HG03045 (cell line): ENCODE measurements around the gene SLC25A3.
"Not testable (repeated sequence)": the region's sequence is repeated elsewhere in the genome, so short reads cannot be mapped to it uniquely, and the experiment has no call there.

Experiments
- ATAC-seq: cut with Tn5 transposase; IDR thresholded peaks from one replicate; pipeline ENCODE4 v1.9.1; 2021; ENCODE audit warnings: mild to moderate bottlenecking, moderate library complexity; ENCODE audit not compliant: unreplicated experiment

Gene SLC25A3

DNA sequence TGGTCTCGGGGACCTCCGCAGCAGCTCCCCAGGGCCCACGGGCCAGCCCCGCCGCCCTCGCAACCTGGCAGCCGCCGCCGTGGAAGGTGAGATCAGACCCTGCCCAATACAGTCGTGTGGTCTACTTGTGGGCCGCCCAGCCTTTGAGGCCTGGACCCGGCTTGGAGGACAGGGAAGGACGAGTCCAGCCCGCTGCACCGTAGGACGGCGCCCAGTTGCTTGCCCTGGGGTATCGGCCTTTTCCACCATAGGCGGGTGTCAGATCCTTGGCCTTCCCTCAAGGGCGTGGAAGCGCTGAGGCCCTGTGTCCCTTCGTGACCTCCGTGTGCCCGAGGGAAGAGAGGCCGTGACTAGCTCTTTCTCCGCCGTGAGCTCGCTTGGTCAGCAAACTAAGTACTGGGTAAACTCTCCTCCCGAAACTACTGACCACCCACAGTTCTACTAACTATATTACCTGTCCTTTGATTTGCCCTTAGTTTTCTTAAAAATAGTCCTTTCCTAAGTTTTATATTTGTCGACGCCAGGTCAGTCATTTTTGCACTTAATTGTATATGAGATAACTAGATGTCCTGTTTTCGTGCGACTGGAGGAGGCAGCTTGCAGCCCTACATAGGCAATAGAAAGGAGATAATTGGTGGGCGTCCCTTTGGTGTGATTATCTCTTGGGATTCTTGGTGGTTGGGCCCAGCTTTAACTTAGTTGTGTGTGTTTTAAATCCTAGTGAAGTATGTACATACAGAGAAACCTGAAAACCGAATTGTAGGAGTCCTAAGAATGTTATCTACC lies 757 bp downstream of the SLC25A3 start:
- ATAC-seq: peak; percentile 2

GRCh38 chr12:98595243-98595988 lies 1.9 kb downstream of the SLC25A3 start:
- ATAC-seq: no peak

GRCh38 chr12:98597313-98597712 lies 3.8 kb downstream of the SLC25A3 start:
- ATAC-seq: not testable (repeated sequence)

DNA sequence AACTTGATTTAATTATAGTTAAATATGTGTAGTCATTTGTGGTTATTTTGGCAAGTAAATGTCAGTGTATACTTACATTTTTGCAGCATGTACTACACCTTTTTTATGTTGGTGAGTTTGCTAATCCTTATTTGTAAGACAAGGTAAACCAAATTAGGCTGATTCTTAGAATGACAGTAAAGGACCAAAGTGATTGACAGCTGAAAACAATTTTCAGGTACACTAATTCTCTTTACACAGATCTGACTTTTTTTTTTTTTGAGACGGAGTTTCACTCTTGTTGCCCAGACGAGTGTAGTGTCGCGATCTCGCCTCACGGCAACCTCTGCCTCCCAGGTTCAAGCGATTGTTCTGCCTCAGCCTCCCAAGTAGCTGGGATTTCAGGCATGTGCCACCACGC lies 8.4 kb downstream of the SLC25A3 start:
- ATAC-seq: no peak

DNA sequence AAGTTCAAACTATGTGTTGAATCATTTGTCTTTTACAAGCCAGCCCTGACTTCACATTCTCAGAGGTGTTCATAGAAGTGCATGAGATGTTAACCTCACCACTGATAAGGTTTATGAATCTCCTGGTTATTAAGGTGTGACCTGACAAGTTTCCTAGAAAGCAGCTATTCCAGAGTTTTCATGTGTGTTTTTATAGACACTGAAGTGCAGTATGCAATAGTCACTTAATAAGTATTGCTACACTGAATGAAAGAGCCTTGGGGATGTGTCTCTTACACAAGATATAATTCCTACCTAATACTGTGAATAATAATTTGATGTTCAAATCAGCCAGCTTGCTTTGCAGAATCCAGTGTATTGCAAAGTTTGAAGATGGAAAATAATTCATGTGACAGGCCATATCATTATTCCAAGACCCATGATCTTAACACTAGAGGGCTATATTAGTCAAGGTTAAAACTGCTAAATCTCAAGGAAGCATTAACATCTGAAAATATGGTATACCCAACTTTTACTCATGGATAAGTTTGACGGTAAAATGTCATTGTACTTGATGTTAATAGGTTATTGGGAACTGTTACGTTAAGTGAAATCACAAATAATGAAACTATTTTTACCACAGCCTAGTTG lies 13.0 kb downstream of the SLC25A3 start:
- no peak for ATAC-seq

DNA sequence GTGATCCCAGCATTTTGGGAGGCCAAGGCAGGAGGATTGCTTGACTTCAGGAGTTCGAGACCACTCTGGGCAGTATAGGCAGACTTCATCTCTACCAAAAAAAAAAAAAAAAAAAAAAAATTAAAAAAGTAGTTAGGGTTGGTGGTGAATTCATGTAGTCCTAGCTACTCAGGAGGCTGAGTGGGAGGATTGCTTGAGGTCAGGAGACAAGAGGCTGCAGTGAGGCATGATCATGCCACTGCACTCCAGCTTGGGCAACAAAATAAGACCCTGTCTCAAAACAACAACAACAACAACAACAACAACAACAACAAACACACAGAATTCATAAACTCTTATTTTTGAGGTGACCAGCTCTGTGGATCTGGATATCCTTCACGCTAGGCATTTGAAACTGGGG lies 17.1 kb downstream of the SLC25A3 start:
- no peak for ATAC-seq

DNA sequence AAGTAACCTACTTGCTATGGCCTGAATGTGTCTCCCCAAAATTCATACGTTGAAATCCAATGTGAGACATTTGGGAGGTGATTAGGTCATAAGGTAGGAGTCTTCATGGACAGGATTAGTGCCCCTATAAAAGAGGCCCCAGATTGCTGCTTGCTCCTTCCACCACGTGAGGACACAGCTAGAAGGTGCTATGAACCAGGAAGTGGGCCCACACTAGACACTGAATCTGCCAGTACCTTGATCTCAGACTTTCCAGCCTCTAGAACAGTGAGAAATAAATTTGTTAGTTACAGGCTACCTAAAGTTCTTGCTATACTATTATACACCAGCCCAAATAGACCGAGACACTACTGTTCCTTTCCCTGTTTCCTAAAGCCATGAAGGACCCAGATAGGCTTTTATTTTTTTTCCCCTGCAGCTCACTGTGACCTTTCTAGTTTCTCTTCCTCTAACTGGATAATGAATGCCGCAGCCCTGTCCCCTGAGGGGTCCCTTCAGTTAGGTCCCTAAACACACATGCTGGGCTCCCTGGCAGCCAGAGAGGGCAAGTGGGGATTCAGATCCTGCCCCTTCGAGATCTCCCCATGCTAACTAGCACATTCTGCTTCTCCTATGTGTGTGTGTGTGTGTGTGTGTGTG lies 19.3 kb downstream of the SLC25A3 start:
- peak; percentile 65 for ATAC-seq

DNA sequence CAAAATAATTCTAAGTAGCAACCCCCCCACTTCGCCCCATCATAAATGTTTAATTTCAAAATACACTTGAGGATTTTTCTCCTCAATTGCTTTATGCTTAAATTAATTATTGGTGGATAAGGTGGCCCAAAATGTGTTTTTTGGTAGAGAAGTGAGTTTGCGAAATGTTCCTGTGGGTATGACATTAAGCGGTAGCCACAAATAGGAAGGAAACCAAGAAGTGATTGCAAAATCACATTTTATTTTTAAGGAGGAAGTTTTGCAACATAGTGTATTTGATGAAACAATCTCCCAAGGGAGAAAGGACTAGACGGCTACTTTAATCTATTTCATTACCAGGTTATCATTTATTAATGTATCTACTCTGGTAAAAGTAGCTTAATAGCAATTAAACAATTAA lies 25.5 kb downstream of the SLC25A3 start:
- ATAC-seq: no peak

DNA sequence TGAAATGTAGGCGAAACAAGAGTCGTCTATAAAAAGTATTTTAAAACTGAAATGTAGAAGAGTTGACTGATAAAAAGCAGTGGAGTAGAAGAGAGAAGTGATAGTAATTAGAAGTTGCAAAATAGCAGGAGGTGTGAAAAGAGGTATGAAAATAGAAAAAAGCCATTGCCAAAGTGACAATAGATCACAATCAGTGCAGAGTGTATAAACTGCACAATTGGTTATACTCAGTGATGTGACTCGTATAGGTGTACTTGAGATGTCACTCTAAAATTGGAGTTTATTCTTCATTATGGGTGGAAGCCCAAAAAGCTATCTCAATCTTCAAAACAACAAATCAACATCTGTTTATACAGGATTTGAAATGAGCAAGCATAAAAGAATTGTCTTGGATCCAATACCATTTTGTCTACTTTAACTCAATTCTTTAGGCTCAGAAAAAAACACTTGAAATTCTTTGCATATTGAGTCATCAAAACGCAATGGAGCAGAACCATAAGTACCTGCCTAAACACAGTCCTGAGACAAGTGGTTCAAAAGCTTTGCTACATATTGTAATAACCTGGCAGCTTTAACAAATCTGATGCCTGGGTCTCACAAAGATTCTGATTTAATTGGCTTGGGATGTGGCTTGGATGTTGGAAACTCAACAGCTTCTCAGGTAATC lies 42.3 kb downstream of the SLC25A3 start:
- peak; percentile 67 for ATAC-seq

GRCh38 chr12:98637068-98637467 lies 43.6 kb downstream of the SLC25A3 start:
- ATAC-seq: no peak

GRCh38 chr12:98638009-98638408 lies 44.5 kb downstream of the SLC25A3 start:
- ATAC-seq: no peak

DNA sequence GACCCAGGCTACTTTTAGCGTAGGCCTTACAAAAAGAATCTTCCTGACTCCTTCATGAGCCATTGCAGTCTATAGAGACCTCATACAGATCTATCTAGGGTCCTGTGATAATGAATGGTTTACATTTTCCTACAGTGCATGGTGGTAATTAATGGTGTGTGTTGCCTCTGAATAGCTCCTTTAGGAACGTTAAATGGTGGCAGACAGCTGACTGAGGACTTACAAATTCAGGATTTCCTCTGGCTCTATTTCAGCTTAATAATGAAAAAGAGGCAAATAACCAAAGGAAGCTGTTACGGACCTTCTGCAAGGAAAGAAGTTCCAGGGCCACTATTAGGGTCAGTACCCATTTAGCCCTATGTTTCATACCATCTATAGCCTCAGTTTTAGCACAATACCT lies 46.0 kb downstream of the SLC25A3 start:
- no peak for ATAC-seq

DNA sequence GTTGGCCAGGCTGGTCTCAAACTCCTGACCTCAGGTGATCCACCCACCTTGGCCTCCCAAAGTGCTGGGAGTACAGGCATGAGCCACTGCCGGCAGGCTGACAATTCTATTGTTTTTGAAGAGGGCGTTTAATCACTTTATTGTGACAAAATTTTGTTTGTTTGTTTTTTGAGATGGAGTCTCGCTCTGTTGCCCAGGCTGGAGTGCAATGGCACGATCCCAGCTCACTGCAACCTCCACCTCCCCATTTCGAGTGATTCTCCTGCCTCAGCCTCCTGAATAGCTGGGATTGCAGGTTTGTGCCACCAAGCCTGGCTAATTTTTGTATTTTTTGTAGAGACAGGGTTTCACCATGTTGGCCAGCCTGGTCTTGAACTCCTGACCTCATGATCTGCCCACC lies 49.3 kb downstream of the SLC25A3 start:
- ATAC-seq: not testable (repeated sequence)

GRCh38 chr12:98644433-98644711 lies 50.9 kb downstream of the SLC25A3 start:
- peak; percentile 20 for ATAC-seq

GRCh38 chr12:98644712-98645571 lies 51.5 kb downstream of the SLC25A3 start, which contains the start of the genes APAF1 and IKBIP:
TSS of gene APAF1 (plus strand) at chr12:98645290. CDS start at chr12:98648360, 3,070 bp downstream.
TSS of gene IKBIP (minus strand) at chr12:98644788. CDS start at chr12:98644701, 87 bp downstream.
- peak; percentile 90 for ATAC-seq

GRCh38 chr12:98645572-98646067 lies 52.1 kb downstream of the SLC25A3 start:
- ATAC-seq: peak; percentile 0

DNA sequence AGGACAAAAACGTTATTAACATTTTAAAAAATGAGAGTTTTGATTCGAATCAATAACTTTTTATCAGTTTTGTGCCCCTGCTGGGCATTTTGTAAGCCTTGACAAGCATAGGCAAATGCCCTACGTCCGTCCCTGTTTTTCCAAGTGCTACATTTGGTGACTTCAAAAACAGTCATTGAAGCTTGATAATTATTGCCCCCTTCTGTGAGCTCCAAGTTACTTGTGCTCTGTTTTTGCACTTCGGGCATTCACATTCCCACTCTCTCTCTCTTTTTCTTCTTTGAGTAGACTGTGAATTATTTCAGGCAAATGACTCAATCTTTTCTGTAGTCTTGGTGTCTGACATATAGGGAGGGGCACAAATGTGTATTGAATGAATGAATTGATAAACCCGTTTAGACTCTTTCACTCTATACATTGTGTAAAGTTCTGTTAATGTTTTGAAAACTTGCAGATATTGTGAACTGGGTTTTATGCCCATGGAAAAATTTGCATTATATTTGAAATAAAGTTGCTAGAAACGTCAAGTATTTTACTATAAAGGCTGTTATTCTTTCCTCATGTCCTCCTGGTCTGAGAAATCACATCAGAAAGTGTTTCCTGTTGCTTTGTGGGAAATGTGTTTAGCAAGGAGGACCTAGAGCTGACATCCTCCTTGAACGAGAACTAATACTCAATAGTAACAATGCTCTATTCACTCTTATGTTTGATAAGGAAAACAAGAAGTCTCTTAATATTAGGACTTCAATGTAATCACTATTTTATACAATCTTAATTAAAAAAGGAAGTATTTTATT lies 53.0 kb downstream of the SLC25A3 start:
- no peak for ATAC-seq

DNA sequence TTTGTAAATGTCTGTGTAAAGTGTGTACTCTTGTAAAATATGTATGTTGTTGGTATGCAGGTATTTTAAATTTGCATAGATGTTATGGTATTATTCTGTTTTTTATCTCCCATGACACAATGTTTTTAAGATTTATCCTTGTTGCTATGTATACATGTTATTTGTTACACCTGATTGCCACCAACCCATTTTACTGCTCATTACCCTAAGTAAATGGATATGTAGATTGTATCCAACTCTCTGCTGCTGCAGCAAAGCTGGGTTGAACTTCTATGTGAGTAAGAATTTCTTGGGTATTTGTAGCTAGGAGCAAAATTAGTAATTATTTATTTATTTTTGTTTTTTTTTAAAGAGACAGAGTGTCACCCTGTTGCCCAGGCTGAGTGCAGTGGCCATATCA lies 57.8 kb downstream of the SLC25A3 start:
- no peak for ATAC-seq
